ENCODE data around the gene DMBX1.

DNA sequence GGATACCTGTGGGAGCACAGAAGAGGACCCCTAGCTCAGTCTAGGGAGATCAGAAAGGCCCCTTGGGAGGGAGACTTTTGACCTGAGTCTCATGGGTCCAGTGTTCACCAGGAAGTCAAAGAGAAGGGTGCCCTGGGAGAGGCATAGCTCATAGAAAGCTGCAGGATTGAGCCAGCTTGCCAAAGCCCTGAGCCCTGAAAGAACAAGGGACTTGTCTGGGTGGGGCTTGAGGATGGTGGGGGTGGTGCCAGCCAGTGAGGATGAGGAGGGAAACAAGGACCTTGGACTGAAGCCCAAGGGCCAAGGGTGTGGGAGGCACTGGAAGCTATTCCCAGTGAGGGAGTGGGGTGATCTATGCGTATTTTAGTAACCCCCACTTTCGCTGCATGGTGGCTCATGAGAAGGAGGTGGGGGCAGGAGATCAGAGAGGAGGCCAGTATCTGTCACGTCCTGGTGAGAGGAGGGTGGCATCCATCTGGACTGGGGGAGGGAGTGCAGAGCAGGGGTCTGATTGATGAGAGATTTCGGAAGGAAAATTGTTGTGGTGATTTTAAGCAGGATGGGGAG lies 28.4 kb downstream of the DMBX1 start:
- TF ChIP-seq, protein P1, sequence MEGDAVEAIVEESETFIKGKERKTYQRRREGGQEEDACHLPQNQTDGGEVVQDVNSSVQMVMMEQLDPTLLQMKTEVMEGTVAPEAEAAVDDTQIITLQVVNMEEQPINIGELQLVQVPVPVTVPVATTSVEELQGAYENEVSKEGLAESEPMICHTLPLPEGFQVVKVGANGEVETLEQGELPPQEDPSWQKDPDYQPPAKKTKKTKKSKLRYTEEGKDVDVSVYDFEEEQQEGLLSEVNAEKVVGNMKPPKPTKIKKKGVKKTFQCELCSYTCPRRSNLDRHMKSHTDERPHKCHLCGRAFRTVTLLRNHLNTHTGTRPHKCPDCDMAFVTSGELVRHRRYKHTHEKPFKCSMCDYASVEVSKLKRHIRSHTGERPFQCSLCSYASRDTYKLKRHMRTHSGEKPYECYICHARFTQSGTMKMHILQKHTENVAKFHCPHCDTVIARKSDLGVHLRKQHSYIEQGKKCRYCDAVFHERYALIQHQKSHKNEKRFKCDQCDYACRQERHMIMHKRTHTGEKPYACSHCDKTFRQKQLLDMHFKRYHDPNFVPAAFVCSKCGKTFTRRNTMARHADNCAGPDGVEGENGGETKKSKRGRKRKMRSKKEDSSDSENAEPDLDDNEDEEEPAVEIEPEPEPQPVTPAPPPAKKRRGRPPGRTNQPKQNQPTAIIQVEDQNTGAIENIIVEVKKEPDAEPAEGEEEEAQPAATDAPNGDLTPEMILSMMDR (IDR thresholded peaks at IDR 0.05 in 8 of 11, conservative IDR thresholded peaks at IDR 0.05 in 3 of 11) = no peak
- TF ChIP-seq POLR2A (IDR thresholded peaks at IDR 0.05) = no peak
- no peak for TF ChIP-seq POLR2AphosphoS5 (IDR thresholded peaks at IDR 0.05)
